Effector memory CD4-positive, alpha-beta T cell (primary cell): ENCODE measurements around the gene FEZF2.

Experiments used
- DNase-seq, 3 donors: peaks; one replicate each; pipeline ENCODE4 v3.0.0-alpha.2; 2020
- H3K27ac ChIP-seq: 2 replicates; pipeline ENCODE4 v1.7.0; 2013; ENCODE audit warnings: mild to moderate bottlenecking, low read length, moderate library complexity; ENCODE audit not compliant: insufficient read depth, poor library complexity, severe bottlenecking
- H3K27me3 ChIP-seq: replicated peaks from 2 replicates; pipeline ENCODE4 v1.7.0; 2013; ENCODE audit warnings: mild to moderate bottlenecking, low read length; ENCODE audit not compliant: insufficient read depth, control insufficient read depth, poor library complexity, severe bottlenecking
- H3K36me3 ChIP-seq: 2 replicates; pipeline ENCODE4 v1.7.0; 2013; ENCODE audit warnings: mild to moderate bottlenecking, low read length, moderate library complexity; ENCODE audit not compliant: control insufficient read depth, insufficient read depth
- H3K4me1 ChIP-seq: 2 replicates; pipeline ENCODE4 v1.7.0; 2013; ENCODE audit warnings: low read length, mild to moderate bottlenecking; ENCODE audit not compliant: control insufficient read depth, insufficient read depth, poor library complexity, severe bottlenecking
- H3K4me3 ChIP-seq: 2 replicates; pipeline ENCODE4 v1.7.0; 2013; ENCODE audit warnings: low read length, low read depth, mild to moderate bottlenecking; ENCODE audit not compliant: insufficient read depth, poor library complexity, severe bottlenecking
- H3K9me3 ChIP-seq: 2 replicates; pipeline ENCODE4 v1.7.0; 2013; ENCODE audit warnings: mild to moderate bottlenecking, low read length, moderate library complexity; ENCODE audit not compliant: control insufficient read depth

The FEZF2 gene

GRCh38 chr3:62373714-62374333, 474 bp upstream of the FEZF2 start:
- H3K4me1 ChIP-seq = no peaks in the 10 kb centered on the region
- H3K9me3 ChIP-seq = no peaks in the 10 kb centered on the region
- H3K4me3 ChIP-seq = no peak overlapping the region
- H3K27me3 ChIP-seq = peaks cover 12% of the 10 kb centered on the region
- no peak overlapping the region for H3K27ac ChIP-seq
- H3K36me3 ChIP-seq = no peaks in the 10 kb centered on the region
- no peak for DNase-seq

- H3K36me3 ChIP-seq = no peaks in the 10 kb centered on the region
- no peak for DNase-seq
- H3K9me3 ChIP-seq = no peaks in the 10 kb centered on the region
- no peaks in the 10 kb centered on the region for H3K4me1 ChIP-seq
- H3K27ac ChIP-seq = no peak overlapping the region
- no peak overlapping the region for H3K4me3 ChIP-seq
- H3K27me3 ChIP-seq = peaks cover 6% of the 10 kb centered on the region
These were observed 719 bp downstream of the FEZF2 start for GRCh38 chr3:62372621-62373041.

GRCh38 chr3:62371720-62372591, 1.4 kb downstream of the FEZF2 start:
- no peaks in the 10 kb centered on the region for H3K36me3 ChIP-seq
- H3K27me3 ChIP-seq = peaks cover 6% of the 10 kb centered on the region
- H3K9me3 ChIP-seq = no peaks in the 10 kb centered on the region
- no peak overlapping the region for H3K4me3 ChIP-seq
- no peak overlapping the region for H3K27ac ChIP-seq
- no peak for DNase-seq
- no peaks in the 10 kb centered on the region for H3K4me1 ChIP-seq

- peaks cover 6% of the 10 kb centered on the region for H3K27me3 ChIP-seq
These were observed 2.3 kb downstream of the FEZF2 start for GRCh38 chr3:62370858-62371719.

GRCh38 chr3:62370112-62370857, 3.1 kb downstream of the FEZF2 start:
- Histone ChIP-seq H3K4me1 (no peaks in the 10 kb centered on the region), H3K9me3 (no peaks in the 10 kb centered on the region), H3K36me3 (no peaks in the 10 kb centered on the region), H3K27ac (no peak overlapping the region), H3K27me3 (peaks cover 6% of the 10 kb centered on the region), H3K4me3 (no peak overlapping the region)
- DNase-seq = no peak

More at GRCh38 chr3:62370858-62371719, 2.3 kb downstream of the FEZF2 start:
- DNase-seq = no peak
- H3K9me3 ChIP-seq = no peaks in the 10 kb centered on the region
- H3K4me1 ChIP-seq = no peaks in the 10 kb centered on the region
- no peak overlapping the region for H3K27ac ChIP-seq
- H3K36me3 ChIP-seq = no peaks in the 10 kb centered on the region
- no peak overlapping the region for H3K4me3 ChIP-seq

- Histone ChIP-seq H3K36me3 (no peaks in the 10 kb centered on the region), H3K27ac (no peak overlapping the region), H3K9me3 (no peaks in the 10 kb centered on the region), H3K4me3 (no peak overlapping the region), H3K4me1 (no peaks in the 10 kb centered on the region), H3K27me3 (peaks cover 4% of the 10 kb centered on the region)
- DNase-seq = no peak
These were observed 3.9 kb downstream of the FEZF2 start for GRCh38 chr3:62369476-62369743.

- DNase-seq = no peak
- Histone ChIP-seq H3K4me1 (no peaks in the 10 kb centered on the region), H3K36me3 (no peaks in the 10 kb centered on the region), H3K9me3 (no peaks in the 10 kb centered on the region), H3K27ac (no peak overlapping the region), H3K27me3 (no peaks in the 10 kb centered on the region), H3K4me3 (no peak overlapping the region)
These were observed 4.5 kb downstream of the FEZF2 start for GRCh38 chr3:62368705-62369475.

GRCh38 chr3:62368290-62368704, 5.1 kb downstream of the FEZF2 start:
- no peaks in the 10 kb centered on the region for H3K36me3 ChIP-seq
- H3K27me3 ChIP-seq = no peaks in the 10 kb centered on the region
- DNase-seq = no peak
- H3K4me1 ChIP-seq = no peaks in the 10 kb centered on the region
- no peak overlapping the region for H3K27ac ChIP-seq
- H3K4me3 ChIP-seq = no peak overlapping the region
- no peaks in the 10 kb centered on the region for H3K9me3 ChIP-seq

- DNase-seq = no peak
- Histone ChIP-seq H3K27me3 (no peaks in the 10 kb centered on the region), H3K27ac (no peak overlapping the region), H3K4me3 (no peak overlapping the region), H3K4me1 (no peaks in the 10 kb centered on the region), H3K36me3 (no peaks in the 10 kb centered on the region), H3K9me3 (no peaks in the 10 kb centered on the region)
These were observed 5.6 kb downstream of the FEZF2 start for GRCh38 chr3:62367763-62368195.
